HPDE6-E6E7 (cell line): ENCODE results near the gene ST3GAL5.

Experiments
- DNase-seq: peaks from one replicate; pipeline ENCODE4 v3.0.0; 2011; ENCODE audit warnings: missing footprints; ENCODE audit errors: extremely low spot score

ST3GAL5 gene

GRCh38 chr2:85866165-85866659, 22.6 kb downstream of the ST3GAL5 start:
- no peak for DNase-seq

GRCh38 chr2:85865539-85866164, 23.1 kb downstream of the ST3GAL5 start:
- DNase-seq = no peak

GRCh38 chr2:85864654-85865053, 24.1 kb downstream of the ST3GAL5 start:
- no peak for DNase-seq

- DNase-seq = no peak
These were observed 26.4 kb downstream of the ST3GAL5 start for GRCh38 chr2:85862426-85862825.

GRCh38 chr2:85861650-85862049, 27.1 kb downstream of the ST3GAL5 start:
- DNase-seq = no peak

GRCh38 chr2:85861180-85861579, 27.6 kb downstream of the ST3GAL5 start:
- no peak for DNase-seq

- no peak for DNase-seq
These were observed 29.9 kb downstream of the ST3GAL5 start for GRCh38 chr2:85858841-85859240.

- DNase-seq = no peak
These were observed 33.9 kb downstream of the ST3GAL5 start for GRCh38 chr2:85854897-85855296.

- DNase-seq = no peak
These were observed 34.7 kb downstream of the ST3GAL5 start for GRCh38 chr2:85854166-85854509.

- no peak for DNase-seq
These were observed 35.2 kb downstream of the ST3GAL5 start for GRCh38 chr2:85853499-85854165.

GRCh38 chr2:85852937-85853498, 35.8 kb downstream of the ST3GAL5 start:
- no peak for DNase-seq

- no peak for DNase-seq
These were observed 36.5 kb downstream of the ST3GAL5 start for GRCh38 chr2:85852152-85852840.

GRCh38 chr2:85851253-85852151, 37.3 kb downstream of the ST3GAL5 start:
- DNase-seq = no peak

- DNase-seq = no peak
These were observed 38.3 kb downstream of the ST3GAL5 start for GRCh38 chr2:85850451-85850850.

GRCh38 chr2:85847051-85847588, 41.7 kb downstream of the ST3GAL5 start:
- DNase-seq = no peak

GRCh38 chr2:85846411-85846810, 42.4 kb downstream of the ST3GAL5 start:
- no peak for DNase-seq

GRCh38 chr2:85844486-85844885, 44.3 kb downstream of the ST3GAL5 start:
- DNase-seq = no peak

- DNase-seq = no peak
These were observed 45.2 kb downstream of the ST3GAL5 start for GRCh38 chr2:85843543-85843942.

GRCh38 chr2:85840091-85840490, 48.7 kb downstream of the ST3GAL5 start:
- DNase-seq = no peak

GRCh38 chr2:85839461-85839860, 49.3 kb downstream of the ST3GAL5 start:
- no peak for DNase-seq

- DNase-seq = no peak
These were observed 50.1 kb downstream of the ST3GAL5 start for GRCh38 chr2:85838641-85839040.
